H1 (cell line): Measurements from ENCODE around the gene AGPAT4. TPM values are rescaled to one million over a fixed set of nuclear protein-coding genes. Genes with fewer than 3 reads are reported as not detected.

Experiments used
- CTCF ChIA-PET: fragments of 300-600 bp; sonication (Branson Sonifier 250); formaldehyde crosslinking; loops from one replicate; lab custom pipeline; 2021; ENCODE audit not compliant: partially characterized antibody; lab: Charles Lee
- POLR2A ChIA-PET: fragments of 300-600 bp; sonication (Branson Sonifier 250); formaldehyde crosslinking; loops from one replicate; lab custom pipeline; 2021; ENCODE audit warnings: inconsistent platforms; ENCODE audit not compliant: partially characterized antibody; lab: Charles Lee
- DNase-seq, 2 experiments: peaks; one replicate each; pipeline versions ENCODE4 v3.0.0 to v3.0.0-alpha.2; 2010 to 2022; ENCODE audit warnings: low spot score in 2 of 2, low read depth in 1 of 2, mixed read lengths in 1 of 2
- FAIRE-seq: peaks from 2 replicates; lab custom pipeline; 2011; peaks lifted over from hg19 to GRCh38; lab: Jason Lieb, UNC
- H2AFZ ChIP-seq: 2 replicates; pipeline ENCODE4 v1.8.1; 2012; ENCODE audit warnings: low read length, inconsistent platforms
- H2AK5ac ChIP-seq: 2 replicates; pipeline ENCODE4 v1.6.1; 2013; ENCODE audit warnings: low read depth, low read length
- H2BK120ac ChIP-seq: replicated peaks from 2 replicates; pipeline ENCODE3; 2013; ENCODE audit warnings: low read depth, low read length, inconsistent platforms
- H2BK12ac ChIP-seq: 2 replicates; pipeline ENCODE4 v1.6.1; 2013; ENCODE audit warnings: low read depth, low read length
- H2BK15ac ChIP-seq: 2 replicates; pipeline ENCODE4 v1.6.1; 2013; ENCODE audit warnings: low read length
- H2BK20ac ChIP-seq: 2 replicates; pipeline ENCODE4 v1.6.1; 2013; ENCODE audit warnings: low read length
- H2BK5ac ChIP-seq: 2 replicates; pipeline ENCODE4 v1.6.1; 2013; ENCODE audit warnings: low read depth, low read length
- H3K14ac ChIP-seq: 2 replicates; pipeline ENCODE4 v1.6.1; 2013; ENCODE audit warnings: inconsistent platforms; ENCODE audit not compliant: insufficient read length
- H3K18ac ChIP-seq: 2 replicates; pipeline ENCODE4 v1.6.1; 2013; ENCODE audit warnings: low read length; ENCODE audit errors: extremely low read depth
- H3K23ac ChIP-seq: 2 replicates; pipeline ENCODE4 v1.6.1; 2013; ENCODE audit warnings: inconsistent platforms; ENCODE audit not compliant: insufficient read length
- H3K23me2 ChIP-seq: 2 replicates; pipeline ENCODE4 v1.6.1; 2013; ENCODE audit warnings: low read depth, low read length
- H3K27ac ChIP-seq: 2 replicates; pipeline ENCODE4 v1.6.1; 2011; ENCODE audit warnings: low read depth, low read length, inconsistent platforms
- H3K27me3 ChIP-seq, 4 experiments: replicated peaks in 1 of 4; 1 replicate in 1 of 4; 2 replicates in 3 of 4; pipeline versions ENCODE4 v1.6.1 to v1.8.1; 2011 to 2013; ENCODE audit warnings: low read length in 3 of 4, mild to moderate bottlenecking in 3 of 4, inconsistent platforms in 2 of 4, mixed read lengths in 2 of 4, moderate library complexity in 1 of 4; ENCODE audit not compliant: control insufficient read depth in 3 of 4, insufficient read depth in 3 of 4; ENCODE audit errors: extremely low read depth in 1 of 4
- H3K36me3 ChIP-seq, 4 experiments: 2 replicates each; pipeline versions ENCODE4 v1.6.1 to v1.8.1; 2011 to 2013; ENCODE audit warnings: mild to moderate bottlenecking in 4 of 4, low read length in 3 of 4, moderate library complexity in 2 of 4, control low read depth in 1 of 4, inconsistent platforms in 1 of 4; ENCODE audit not compliant: insufficient read depth in 4 of 4, control insufficient read depth in 2 of 4
- H3K4ac ChIP-seq: replicated peaks from 2 replicates; pipeline ENCODE3; 2013; ENCODE audit warnings: low read length, low read depth, mixed read lengths, inconsistent platforms; ENCODE audit not compliant: insufficient read length
- H3K4me1 ChIP-seq, 4 experiments: replicated peaks in 1 of 4; 1 replicate in 1 of 4; 2 replicates in 3 of 4; pipeline versions ENCODE4 v1.6.1 to v1.8.1; 2011 to 2013; ENCODE audit warnings: low read length in 3 of 4, inconsistent platforms in 2 of 4, mixed read lengths in 1 of 4; ENCODE audit not compliant: insufficient read depth in 4 of 4, control insufficient read depth in 3 of 4
- H3K4me2 ChIP-seq, 2 experiments: 2 replicates each; pipeline versions ENCODE4 v1.6.1 to v1.8.1; 2011 to 2013; ENCODE audit warnings: low read depth in 2 of 2, low read length in 2 of 2, control low read depth in 1 of 2, inconsistent platforms in 1 of 2, mild to moderate bottlenecking in 1 of 2; ENCODE audit not compliant: insufficient read depth in 1 of 2
- H3K4me3 ChIP-seq, 4 experiments: fragments of 200-600, 300-600 bp in 1 of 4; sonication (generic), shearing (Covaris generic), sonication (Bioruptor Twin) in 1 of 4; 2 replicates each; pipeline versions ENCODE4 v1.5.1 to v1.8.1; 2011 to 2016; ENCODE audit warnings: low read length in 4 of 4, low read depth in 3 of 4, control low read depth in 2 of 4, inconsistent platforms in 2 of 4, mild to moderate bottlenecking in 2 of 4, mixed read lengths in 1 of 4, moderate library complexity in 1 of 4; ENCODE audit not compliant: insufficient read depth in 2 of 4; ENCODE audit errors: extremely low read depth in 1 of 4
- H3K56ac ChIP-seq: replicated peaks from 2 replicates; pipeline ENCODE3; 2013; ENCODE audit warnings: low read depth, mild to moderate bottlenecking, mixed read lengths, low read length, inconsistent platforms; ENCODE audit not compliant: insufficient read length
- H3K79me1 ChIP-seq: 2 replicates; pipeline ENCODE4 v1.6.1; 2013; ENCODE audit warnings: low read depth, low read length, control low read depth
- H3K79me2 ChIP-seq, 2 experiments: 2 replicates each; pipeline versions ENCODE4 v1.6.1 to v1.8.1; 2012 to 2013; ENCODE audit warnings: low read length in 2 of 2, mild to moderate bottlenecking in 2 of 2, inconsistent platforms in 1 of 2; ENCODE audit not compliant: insufficient read depth in 2 of 2, control insufficient read depth in 1 of 2
- H3K9ac ChIP-seq, 4 experiments: replicated peaks in 1 of 4; 1 replicate in 1 of 4; 2 replicates in 3 of 4; pipeline versions ENCODE4 v1.6.1 to v1.8.1; 2011 to 2013; ENCODE audit warnings: low read depth in 3 of 4, low read length in 3 of 4, control low read depth in 2 of 4, mild to moderate bottlenecking in 2 of 4, moderate library complexity in 2 of 4, inconsistent platforms in 1 of 4; ENCODE audit errors: extremely low read depth in 1 of 4
- H3K9me3 ChIP-seq, 2 experiments: 2 replicates each; pipeline versions ENCODE4 v1.6.1 to v1.8.1; 2012 to 2013; ENCODE audit warnings: mild to moderate bottlenecking in 2 of 2, moderate library complexity in 2 of 2, control low read depth in 1 of 2, inconsistent platforms in 1 of 2, low read depth in 1 of 2, low read length in 1 of 2, mixed read lengths in 1 of 2; ENCODE audit not compliant: insufficient read depth in 2 of 2
- H4K20me1 ChIP-seq, 2 experiments: replicated peaks in 1 of 2; 2 replicates each; pipeline versions ENCODE3 to v1.8.1; 2011 to 2013; ENCODE audit warnings: inconsistent platforms in 2 of 2, low read length in 2 of 2, mild to moderate bottlenecking in 1 of 2; ENCODE audit not compliant: insufficient read depth in 2 of 2, control insufficient read depth in 1 of 2
- H4K5ac ChIP-seq: 2 replicates; pipeline ENCODE4 v1.6.1; 2013; ENCODE audit warnings: low read length, low read depth, mixed read lengths, inconsistent platforms; ENCODE audit not compliant: insufficient read length
- H4K8ac ChIP-seq: 2 replicates; pipeline ENCODE4 v1.8.0; 2013; ENCODE audit warnings: mild to moderate bottlenecking, moderate library complexity, low read length, inconsistent platforms; ENCODE audit not compliant: insufficient read depth; ENCODE audit errors: extremely low read depth
- H4K91ac ChIP-seq: replicated peaks from 2 replicates; pipeline ENCODE3; 2013; ENCODE audit warnings: low read length, mixed read lengths, inconsistent platforms; ENCODE audit not compliant: insufficient read length
- CHD1 ChIP-seq: IDR thresholded peaks from 2 replicates; pipeline ENCODE4 v1.6.1; 2012; ENCODE audit warnings: low read depth, low read length, improper control_type of control experiment
- CHD2 ChIP-seq: IDR thresholded peaks from 2 replicates; pipeline ENCODE4 v1.6.1; 2012; ENCODE audit warnings: low read length, improper control_type of control experiment
- CTBP2 ChIP-seq: IDR thresholded peaks from 2 replicates; pipeline ENCODE4 v1.7.0; 2011; ENCODE audit warnings: borderline replicate concordance, mild to moderate bottlenecking, moderate library complexity, mixed read lengths, low read length; ENCODE audit not compliant: insufficient read depth, insufficient read length
- FOSL1 ChIP-seq: IDR thresholded peaks from 2 replicates; pipeline ENCODE4 v1.6.1; 2011; ENCODE audit warnings: mild to moderate bottlenecking, low read depth, low read length, moderate library complexity; ENCODE audit not compliant: insufficient read depth
- KDM1A ChIP-seq: fragments of 200-600, 300-600 bp; sonication (generic); IDR thresholded peaks from 2 replicates; pipeline ENCODE4 v1.7.1; 2016; ENCODE audit warnings: mild to moderate bottlenecking, low read length, borderline replicate concordance
- NRF1 ChIP-seq: IDR thresholded peaks from 2 replicates; pipeline ENCODE4 v1.6.1; 2011; ENCODE audit warnings: mild to moderate bottlenecking, low read depth, low read length, improper control_type of control experiment
- POU5F1 ChIP-seq: IDR thresholded peaks from 2 replicates; pipeline ENCODE4 v1.6.1; 2011; ENCODE audit warnings: low read depth, mild to moderate bottlenecking, low read length, moderate library complexity
- RAD21 ChIP-seq, 2 experiments: IDR thresholded peaks in 1 of 2; conservative IDR thresholded peaks in 1 of 2; 2 replicates each; pipeline ENCODE4 v1.6.1; 2011; ENCODE audit warnings: low read depth in 2 of 2, low read length in 2 of 2, improper control_type of control experiment in 1 of 2, inconsistent platforms in 1 of 2, mild to moderate bottlenecking in 1 of 2, moderate library complexity in 1 of 2
- SIRT6 ChIP-seq: IDR thresholded peaks from one replicate; pipeline ENCODE4 v1.7.1; 2012; ENCODE audit warnings: low read length, inconsistent platforms
- SRF ChIP-seq: IDR thresholded peaks from 2 replicates; pipeline ENCODE4 v1.6.1; 2011; ENCODE audit warnings: mild to moderate bottlenecking, low read depth, low read length, moderate library complexity
- TAF1 ChIP-seq: IDR thresholded peaks from 2 replicates; pipeline ENCODE4 v1.6.1; 2011; ENCODE audit warnings: mild to moderate bottlenecking, low read depth, low read length
- YY1 ChIP-seq: IDR thresholded peaks from 2 replicates; pipeline ENCODE4 v1.6.1; 2011; ENCODE audit warnings: low read depth, mild to moderate bottlenecking, low read length
- ZNF274 ChIP-seq: IDR thresholded peaks from 2 replicates; pipeline ENCODE4 v1.7.0; 2012; ENCODE audit warnings: low read length, borderline replicate concordance; ENCODE audit errors: extremely low read depth
- WGBS, 2 experiments: shearing (Covaris generic) in 1 of 2; methylation state at CpG; one replicate each; pipeline versions ENCODE4 v1.1.6 to v1.1.7; 2013 to 2015; ENCODE audit warnings: low lambda C conversion rate in 2 of 2, mixed read lengths in 2 of 2, inconsistent platforms in 1 of 2, low coverage in 1 of 2, missing lambda C conversion rate in 1 of 2; ENCODE audit not compliant: insufficient replicate concordance in 2 of 2, insufficient coverage in 1 of 2, insufficient read length in 1 of 2; ENCODE audit errors: extremely low coverage in 1 of 2, missing lambda C conversion rate in 1 of 2; 5-methylcytosine and 5-hydroxymethylcytosine counted together
- polyA plus RNA-seq, 7 experiments: library from polyadenylated mRNA; depleted of rRNA in 3 of 7; stranded (reverse) in 5 of 7; unstranded in 2 of 7; fragments of >200 nt in 5 of 7; fragments of 200-250 nt in 2 of 7; gene quantifications; 1 replicate in 5 of 7; 2 replicates in 1 of 7; 4 replicates in 1 of 7; pipeline versions ENCODE4 v1.2.1 to v1.2.3, GENCODE V29; 2011 to 2013; ENCODE audit warnings: missing spikeins in 2 of 7, mixed read lengths in 2 of 7
- total RNA-seq: library from RNA; stranded (reverse); fragmentation: NEBNext Ultra II Directional; extraction: Animal tissue kit (Norgen Biotek cat#: 25700); gene quantifications from 2 replicates; pipeline ENCODE4 v1.2.1, GENCODE V29; 2021
- TF ChIP-seq, protein P1 (sequence below): IDR thresholded peaks from 2 replicates; pipeline ENCODE4 v1.6.1; 2012; ENCODE audit warnings: inconsistent platforms

The AGPAT4 gene
- total and polyA plus RNA-seq, 2 of the 8 experiments (the other 6 are each of a cell fraction or from before 2014, with no cell fraction given): 13.5 to 23.8 TPM

DNA sequence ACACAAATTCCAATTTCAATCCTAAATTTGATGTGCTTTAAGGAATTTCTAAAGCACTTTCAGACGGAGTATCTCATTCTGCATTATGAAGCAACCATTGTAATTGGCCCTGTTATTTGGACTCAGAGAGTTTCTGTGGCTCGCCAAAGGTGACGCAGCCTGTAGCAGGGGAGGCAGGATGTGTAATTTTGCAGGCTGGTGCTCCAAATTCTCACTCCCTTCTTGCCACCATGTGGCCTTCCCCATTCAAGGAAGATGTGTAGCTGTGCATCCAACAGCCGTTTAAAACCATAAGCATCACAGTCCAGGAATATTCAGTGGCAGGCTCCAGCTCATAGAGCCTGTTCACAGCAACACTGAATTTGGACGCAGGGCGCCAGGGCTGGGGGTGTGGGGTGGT is 45.8 kb downstream of the AGPAT4 start:
- H3K4me1 ChIP-seq: peaks cover 0 to 8% (median 3%) of the 10 kb centered on the region in 4 experiments; a peak in 4 of 7 replicates
- FAIRE-seq (no peak), DNase-seq (no peak)
- no peak overlapping the region for H3K9ac ChIP-seq
- H2AK5ac ChIP-seq: no peak overlapping the region
- H3K27ac ChIP-seq: no peak overlapping the region
- ChIA-PET POLR2A (no interaction called here), CTCF (interaction anchor here (0.5 to 2.7 kb wide), 4 partner anchors 9 to 143 kb away, joined by 3 to 7 read pairs (median 6); no protein-coding TSS in a partner anchor)
- H3K79me2 ChIP-seq: peaks cover 0 to 19% of the 10 kb centered on the region in 2 experiments; a peak in 2 of 4 replicates
- H2BK5ac ChIP-seq: no peak overlapping the region
- no peak overlapping the region for H3K4me3 ChIP-seq
- H3K23ac ChIP-seq: no peak overlapping the region
- no peak overlapping the region for H3K56ac ChIP-seq
- H2AFZ ChIP-seq: no peak overlapping the region
- H2BK20ac ChIP-seq: no peak overlapping the region
- no peaks in the 10 kb centered on the region for H3K9me3 ChIP-seq
- H2BK12ac ChIP-seq: no peak overlapping the region
- no peak overlapping the region for H3K4me2 ChIP-seq
- no peak overlapping the region for H3K14ac ChIP-seq
- H3K79me1 ChIP-seq: peaks cover 7% of the 10 kb centered on the region
- no peak overlapping the region for H2BK120ac ChIP-seq
- H4K5ac ChIP-seq: no peak overlapping the region
- H3K36me3 ChIP-seq: peaks cover 0 to 20% (median 2%) of the 10 kb centered on the region in 4 experiments; a peak in 5 of 8 replicates
- H3K23me2 ChIP-seq: no peaks in the 10 kb centered on the region; the same call in 1 of the 2 replicates
- no peak overlapping the region for H3K18ac ChIP-seq
- no peak overlapping the region for H4K91ac ChIP-seq
- H4K20me1 ChIP-seq: peaks cover 4 to 5% of the 10 kb centered on the region in 2 experiments
- no peak overlapping the region for H2BK15ac ChIP-seq
- no peaks in the 10 kb centered on the region for H3K27me3 ChIP-seq
- WGBS, 2 experiments: 88% methylated on average over 6 of the region's 6 CpGs; no CpG with 5 or more reads in 1 of the 2 experiments
- no peak overlapping the region for H3K4ac ChIP-seq
- H4K8ac ChIP-seq: no peak overlapping the region
- TF ChIP-seq RAD21 (IDR thresholded peaks at IDR 0.05 in 1 of 2, conservative IDR thresholded peaks at IDR 0.05 in 1 of 2; ENCODE audit: low read depth in 2 of 2, low read length in 2 of 2) (no peak), YY1 (no peak), CHD2 (no peak), FOSL1 (no peak), ZNF274 (no peak), CTBP2 (no peak), SIRT6 (no peak), POU5F1 (no peak), NRF1 (no peak), KDM1A (no peak), TAF1 (no peak), CHD1 (no peak), SRF (no peak)
- TF ChIP-seq, protein P1, sequence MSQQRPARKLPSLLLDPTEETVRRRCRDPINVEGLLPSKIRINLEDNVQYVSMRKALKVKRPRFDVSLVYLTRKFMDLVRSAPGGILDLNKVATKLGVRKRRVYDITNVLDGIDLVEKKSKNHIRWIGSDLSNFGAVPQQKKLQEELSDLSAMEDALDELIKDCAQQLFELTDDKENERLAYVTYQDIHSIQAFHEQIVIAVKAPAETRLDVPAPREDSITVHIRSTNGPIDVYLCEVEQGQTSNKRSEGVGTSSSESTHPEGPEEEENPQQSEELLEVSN: no peak
